ENCODE data around the gene MYMK. TPM values are rescaled to one million over a fixed set of nuclear protein-coding genes. Genes with fewer than 3 reads are reported as not detected.

The MYMK gene
- polyA plus RNA-seq, 3 donors = not detected

GRCh38 chr9:133543772-133544467 is 19.2 kb upstream of the MYMK start:
- Histone ChIP-seq H2AFZ (ENCODE audit: insufficient read depth, low read depth, low read length, poor library complexity, severe bottlenecking) (no peak overlapping the region), H3K27me3 (ENCODE audit: control insufficient read depth in 2 of 2, insufficient read depth in 2 of 2, low read length in 2 of 2) (peaks cover 0 to 16% of the 10 kb centered on the region in 2 donors), H3K4me2 (replicated peaks; ENCODE audit: extremely low read depth, low read length, poor library complexity, severe bottlenecking) (no peak overlapping the region), H4K20me1 (ENCODE audit: insufficient read depth, low read length) (no peaks in the 10 kb centered on the region), H3K79me2 (ENCODE audit: insufficient read depth, low read length) (no peaks in the 10 kb centered on the region), H3K4me1 (ENCODE audit: control insufficient read depth in 1 of 2, insufficient read depth in 2 of 2, low read length in 2 of 2) (peaks cover 16 to 21% of the 10 kb centered on the region in 2 donors), H3K27ac (ENCODE audit: low read depth in 1 of 2, low read length in 2 of 2) (no peak overlapping the region), H3K9me3 (replicated peaks in 1 of 2; ENCODE audit: control insufficient read depth in 1 of 2, insufficient read depth in 1 of 2, low read length in 2 of 2) (no peaks in the 10 kb centered on the region), H3K4me3 (replicated peaks in 1 of 3; ENCODE audit: low read depth in 2 of 3, low read length in 3 of 3) (no peak overlapping the region), H3K36me3 (replicated peaks in 1 of 2; ENCODE audit: control insufficient read depth in 1 of 2, insufficient read depth in 2 of 2, low read length in 2 of 2) (no peaks in the 10 kb centered on the region), H3K9ac (ENCODE audit: insufficient read depth, low read length, poor library complexity, severe bottlenecking) (no peak overlapping the region)
- H3K9me3 Mint-ChIP-seq = no peaks in the 10 kb centered on the region
- peaks cover 17 to 27% (median 20%) of the 10 kb centered on the region in 3 donors for H3K27me3 Mint-ChIP-seq (ENCODE audit: low read depth in 3 of 3)
- TF ChIP-seq CTCF (IDR thresholded peaks at IDR 0.05) = no peak
- no peaks in the 10 kb centered on the region for H3K36me3 Mint-ChIP-seq
- no peak for DNase-seq
- no peak overlapping the region for H3K27ac Mint-ChIP-seq
- peaks cover 16% of the 10 kb centered on the region for H3K4me1 Mint-ChIP-seq
- intact Hi-C loops (cut with micrococcal nuclease) = no loop called here
- WGBS (ENCODE audit: insufficient coverage) = 90% methylated on average over 8 of the region's 16 CpGs
- no peak overlapping the region for H3K4me3 Mint-ChIP-seq

- Mint-ChIP-seq H3K27me3 (ENCODE audit: low read depth in 3 of 3) (peaks cover 22 to 39% (median 26%) of the 10 kb centered on the region in 3 donors), H3K9me3 (no peaks in the 10 kb centered on the region), H3K36me3 (no peaks in the 10 kb centered on the region), H3K4me1 (peaks cover 18% of the 10 kb centered on the region), H3K4me3 (no peak overlapping the region), H3K27ac (no peak overlapping the region)
- Histone ChIP-seq H2AFZ (ENCODE audit: insufficient read depth, low read depth, low read length, poor library complexity, severe bottlenecking) (no peak overlapping the region), H3K27ac (ENCODE audit: low read depth in 1 of 2, low read length in 2 of 2) (no peak overlapping the region), H3K4me1 (ENCODE audit: control insufficient read depth in 1 of 2, insufficient read depth in 2 of 2, low read length in 2 of 2) (peaks cover 16 to 22% of the 10 kb centered on the region in 2 donors), H3K9me3 (replicated peaks in 1 of 2; ENCODE audit: control insufficient read depth in 1 of 2, insufficient read depth in 1 of 2, low read length in 2 of 2) (no peaks in the 10 kb centered on the region), H3K4me2 (replicated peaks; ENCODE audit: extremely low read depth, low read length, poor library complexity, severe bottlenecking) (no peak overlapping the region), H3K9ac (ENCODE audit: insufficient read depth, low read length, poor library complexity, severe bottlenecking) (no peak overlapping the region), H4K20me1 (ENCODE audit: insufficient read depth, low read length) (no peaks in the 10 kb centered on the region), H3K27me3 (ENCODE audit: control insufficient read depth in 2 of 2, insufficient read depth in 2 of 2, low read length in 2 of 2) (peaks cover 0 to 20% of the 10 kb centered on the region in 2 donors), H3K4me3 (replicated peaks in 1 of 3; ENCODE audit: low read depth in 2 of 3, low read length in 3 of 3) (no peak overlapping the region), H3K36me3 (replicated peaks in 1 of 2; ENCODE audit: control insufficient read depth in 1 of 2, insufficient read depth in 2 of 2, low read length in 2 of 2) (no peaks in the 10 kb centered on the region), H3K79me2 (ENCODE audit: insufficient read depth, low read length) (no peaks in the 10 kb centered on the region)
- DNase-seq = no peak
- intact Hi-C loops (cut with micrococcal nuclease) = no loop called here
- no peak for TF ChIP-seq CTCF (IDR thresholded peaks at IDR 0.05)
- 98% methylated on average over 6 of the region's 13 CpGs for WGBS (ENCODE audit: insufficient coverage)
These were observed 17.2 kb upstream of the MYMK start for GRCh38 chr9:133542002-133542401.

Data from CD14-positive monocyte (primary cell).